Fibroblast of mammary gland (primary cell): Measurements from ENCODE around the gene MAGI3.

Source experiments
- DNase-seq: peaks from one replicate; pipeline ENCODE4 v3.0.0-alpha.2; 2010; ENCODE audit warnings: low read depth
- H3K4me3 ChIP-seq: 2 replicates; pipeline ENCODE4 v1.5.1; 2011; ENCODE audit warnings: low read depth, mild to moderate bottlenecking, low read length, moderate library complexity; ENCODE audit not compliant: control insufficient read depth
- TF ChIP-seq, protein P1 (sequence below): conservative IDR thresholded peaks from 2 replicates; pipeline ENCODE4 v1.5.1; 2011; ENCODE audit warnings: low read depth, low read length, inconsistent platforms; ENCODE audit not compliant: control insufficient read depth, insufficient read depth

MAGI3 gene

DNA sequence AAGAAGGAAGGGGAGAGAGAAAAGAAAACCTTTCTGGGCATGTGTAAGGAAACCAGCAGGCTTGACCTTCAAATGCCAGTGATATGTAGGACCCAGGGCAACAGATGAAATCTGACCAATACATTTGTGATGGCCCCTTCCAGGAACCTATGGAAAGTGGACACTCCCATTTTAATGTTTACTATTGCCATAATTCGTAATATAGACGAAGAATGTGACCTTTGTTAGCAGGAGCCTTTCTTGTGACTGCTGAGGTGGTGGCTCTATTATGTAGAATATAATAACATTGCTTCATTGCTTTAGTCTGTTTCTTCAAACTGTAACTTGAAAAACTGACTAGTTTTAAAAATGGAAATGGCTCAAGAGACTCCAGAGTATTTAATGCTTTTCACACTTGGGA, 150.8 kb downstream of the MAGI3 start:
- TF ChIP-seq, protein P1, sequence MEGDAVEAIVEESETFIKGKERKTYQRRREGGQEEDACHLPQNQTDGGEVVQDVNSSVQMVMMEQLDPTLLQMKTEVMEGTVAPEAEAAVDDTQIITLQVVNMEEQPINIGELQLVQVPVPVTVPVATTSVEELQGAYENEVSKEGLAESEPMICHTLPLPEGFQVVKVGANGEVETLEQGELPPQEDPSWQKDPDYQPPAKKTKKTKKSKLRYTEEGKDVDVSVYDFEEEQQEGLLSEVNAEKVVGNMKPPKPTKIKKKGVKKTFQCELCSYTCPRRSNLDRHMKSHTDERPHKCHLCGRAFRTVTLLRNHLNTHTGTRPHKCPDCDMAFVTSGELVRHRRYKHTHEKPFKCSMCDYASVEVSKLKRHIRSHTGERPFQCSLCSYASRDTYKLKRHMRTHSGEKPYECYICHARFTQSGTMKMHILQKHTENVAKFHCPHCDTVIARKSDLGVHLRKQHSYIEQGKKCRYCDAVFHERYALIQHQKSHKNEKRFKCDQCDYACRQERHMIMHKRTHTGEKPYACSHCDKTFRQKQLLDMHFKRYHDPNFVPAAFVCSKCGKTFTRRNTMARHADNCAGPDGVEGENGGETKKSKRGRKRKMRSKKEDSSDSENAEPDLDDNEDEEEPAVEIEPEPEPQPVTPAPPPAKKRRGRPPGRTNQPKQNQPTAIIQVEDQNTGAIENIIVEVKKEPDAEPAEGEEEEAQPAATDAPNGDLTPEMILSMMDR, result no peak
- DNase-seq, result no peak
- no peak overlapping the region for H3K4me3 ChIP-seq

DNA sequence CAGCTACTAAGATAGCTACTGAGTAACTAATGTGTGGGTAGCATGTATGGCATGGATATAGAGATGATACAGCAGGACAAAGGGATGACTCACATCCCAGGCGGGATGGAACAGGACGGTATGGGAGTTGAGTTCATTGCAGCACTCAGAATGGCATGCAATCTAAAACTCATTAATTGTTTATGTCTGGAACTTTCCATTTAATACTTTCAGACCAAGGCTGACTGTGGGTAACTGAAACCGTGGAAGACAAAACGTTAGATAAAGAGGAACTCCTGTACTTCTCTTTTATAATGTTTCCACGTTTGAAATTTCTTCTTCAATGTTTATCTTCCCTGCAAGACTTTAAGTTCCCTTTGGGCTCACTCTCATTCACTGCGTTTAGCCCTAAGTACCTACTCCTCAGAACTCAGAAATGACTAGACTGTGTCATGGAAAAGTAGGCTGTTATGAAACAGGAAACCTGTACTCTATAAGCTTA, 151.9 kb downstream of the MAGI3 start:
- DNase-seq, result peak; percentile 93
- H3K4me3 ChIP-seq, result no peak overlapping the region
- TF ChIP-seq, protein P1, result no peak

DNA sequence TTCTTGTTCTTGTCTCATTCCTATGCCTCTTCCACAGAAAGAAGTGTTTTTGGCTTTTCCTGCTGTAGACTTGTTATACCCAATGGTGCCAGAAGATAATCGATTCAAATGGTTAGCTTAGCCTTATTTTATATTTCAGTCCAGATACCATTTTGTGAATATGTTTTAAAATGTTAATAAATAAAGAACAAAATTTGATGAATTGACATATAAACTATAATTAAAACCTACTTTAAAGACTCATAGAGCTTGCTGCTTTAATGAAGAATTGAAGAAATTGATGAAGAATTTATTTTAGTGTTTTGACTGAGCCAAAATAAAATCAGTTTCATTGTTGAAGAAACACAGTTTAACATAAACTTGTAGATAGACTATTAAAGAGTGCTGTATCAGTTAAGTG, 152.8 kb downstream of the MAGI3 start:
- TF ChIP-seq, protein P1, result no peak
- DNase-seq, result no peak
- no peak overlapping the region for H3K4me3 ChIP-seq

DNA sequence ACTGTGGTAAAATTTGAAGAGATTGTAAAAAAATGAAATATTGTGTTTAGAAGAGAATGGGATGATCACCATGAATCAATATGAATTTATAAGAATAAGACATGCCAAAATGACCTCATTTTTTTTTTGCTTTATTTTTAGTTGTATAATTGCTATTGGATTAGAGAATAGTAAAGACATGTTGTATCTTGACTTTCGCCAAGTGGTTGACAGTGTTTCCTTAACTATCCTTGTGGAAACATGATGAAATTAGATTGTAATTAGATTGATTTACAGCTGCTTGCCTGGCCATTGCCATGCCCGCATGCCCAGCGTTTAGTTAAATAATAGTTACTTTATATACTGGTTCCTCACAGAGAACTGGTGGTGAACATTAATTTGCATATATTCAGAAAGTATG, 154.9 kb downstream of the MAGI3 start:
- H3K4me3 ChIP-seq, result no peak overlapping the region
- TF ChIP-seq, protein P1, result no peak
- no peak for DNase-seq

DNA sequence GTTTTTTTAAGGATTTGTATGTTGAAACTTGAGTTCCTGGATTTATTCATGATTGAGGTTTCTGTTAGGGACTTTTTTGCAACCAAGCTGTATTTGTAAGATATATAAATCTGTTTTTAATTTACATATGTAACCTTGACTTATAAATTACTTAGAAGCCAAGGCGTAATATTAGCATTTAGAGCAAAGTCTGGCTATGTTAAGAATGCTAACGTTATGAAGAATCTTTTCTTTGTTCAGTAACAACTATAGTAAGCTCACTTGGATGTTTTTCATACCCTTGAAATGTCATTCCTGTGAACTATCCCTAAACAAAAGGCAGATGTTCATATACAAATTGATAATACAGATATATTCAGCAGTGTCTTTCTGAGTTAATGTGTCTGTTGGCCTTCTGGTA, 155.3 kb downstream of the MAGI3 start:
- H3K4me3 ChIP-seq, result no peak overlapping the region
- TF ChIP-seq, protein P1, result no peak
- no peak for DNase-seq

GRCh38 chr1:113551728-113552127, 161.4 kb downstream of the MAGI3 start:
- H3K4me3 ChIP-seq, result no peak overlapping the region
- TF ChIP-seq, protein P1, result no peak
- no peak for DNase-seq

DNA sequence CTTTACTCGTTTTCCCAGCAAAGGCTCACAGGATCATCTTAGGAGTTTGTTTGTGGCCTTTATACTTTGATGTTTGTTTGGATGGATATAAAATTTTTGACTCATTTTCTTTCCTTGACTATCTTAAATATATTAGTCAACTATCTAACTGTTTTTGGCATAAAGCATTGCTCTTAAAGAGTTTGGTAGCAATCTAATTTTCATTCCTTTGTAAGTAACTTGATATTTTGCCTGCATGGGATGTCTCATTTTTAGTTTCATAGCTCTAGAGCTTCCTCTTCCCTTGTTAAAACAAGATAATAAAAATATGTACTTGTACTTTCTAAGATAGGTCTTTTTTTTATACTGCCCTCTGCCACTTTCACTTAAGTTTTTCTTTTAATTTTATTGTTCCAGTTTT, 161.9 kb downstream of the MAGI3 start:
- DNase-seq, result no peak
- H3K4me3 ChIP-seq, result no peak overlapping the region
- TF ChIP-seq, protein P1, result no peak
